HepG2 (cell line): ENCODE data around the gene STK36. TPM values are rescaled to one million over a fixed set of nuclear protein-coding genes. Genes with fewer than 3 reads are reported as not detected.

Source experiments
- ATAC-seq: fragments of 200-7000 bp; cut with Tn5 transposase; 3 replicates; pipeline ENCODE4 v1.9.1; 2020; ENCODE audit warnings: mild to moderate bottlenecking, moderate library complexity
- BruUV-seq: library from RNA; stranded (reverse); fragments of 400-500 nt; replicated peaks from 2 replicates; lab custom pipeline; 2021; lab: Mats Ljungman, UMichigan
- CTCF ChIA-PET: fragments of 300-600 bp; formaldehyde crosslinking; extraction: SDS; loops from one replicate; lab custom pipeline; 2021; ENCODE audit warnings: low total read pairs, inconsistent platforms, low intra/inter-chr PET ratio; lab: Yijun Ruan, JAX
- POLR2A ChIA-PET: fragments of 350-600 bp; sonication (Branson Sonifier 250); formaldehyde crosslinking; loops from one replicate; lab custom pipeline; 2020; ENCODE audit warnings: antibody characterized with exemption, inconsistent platforms; lab: Yijun Ruan, JAX
- DNase-seq: peaks from one replicate; pipeline ENCODE4 v3.0.0-alpha.2; 2015; ENCODE audit warnings: low spot score
- FAIRE-seq: peaks from 3 replicates; lab custom pipeline; 2011; peaks lifted over from hg19 to GRCh38; lab: Jason Lieb, UNC
- H2AFZ ChIP-seq: one replicate; pipeline ENCODE4 v1.6.1; 2011; ENCODE audit warnings: low read length, inconsistent platforms
- H3K27ac ChIP-seq: fragments of 300-600 bp; 3 replicates; pipeline ENCODE4 v1.8.0; 2011; ENCODE audit warnings: mixed run types, mild to moderate bottlenecking, mixed read lengths, low read length, inconsistent platforms; ENCODE audit not compliant: insufficient read depth; ENCODE audit errors: extremely low read length
- H3K27me3 ChIP-seq, 2 experiments: fragments of 200-600 bp in 1 of 2; 2 replicates in 1 of 2; 3 replicates in 1 of 2; pipeline versions ENCODE4 v1.6.0 to v1.8.0; 2011; ENCODE audit warnings: low read length in 2 of 2, mild to moderate bottlenecking in 2 of 2, moderate library complexity in 2 of 2, inconsistent platforms in 1 of 2; ENCODE audit not compliant: insufficient read depth in 2 of 2, control insufficient read depth in 1 of 2
- H3K36me3 ChIP-seq, 2 experiments: fragments of 200-600 bp in 1 of 2; replicated peaks in 1 of 2; 2 replicates in 1 of 2; 3 replicates in 1 of 2; pipeline versions ENCODE4 v1.5.1 to v1.8.0; 2011; ENCODE audit warnings: low read length in 2 of 2, inconsistent platforms in 1 of 2; ENCODE audit not compliant: insufficient read depth in 2 of 2, control insufficient read depth in 1 of 2
- H3K4me1 ChIP-seq: 2 replicates; pipeline ENCODE4 v1.5.1; 2012; ENCODE audit warnings: low read length, inconsistent platforms; ENCODE audit not compliant: insufficient read depth
- H3K4me2 ChIP-seq: 2 replicates; pipeline ENCODE4 v1.6.0; 2011; ENCODE audit warnings: low read depth, low read length, inconsistent platforms
- H3K4me3 ChIP-seq, 3 experiments: fragments of 200-600 bp in 1 of 3; sonication (generic), shearing (Covaris generic) in 1 of 3; replicated peaks in 1 of 3; 2 replicates each; pipeline ENCODE4 v1.5.1; 2011 to 2016; ENCODE audit warnings: low read length in 3 of 3, inconsistent platforms in 2 of 3, low read depth in 2 of 3, mild to moderate bottlenecking in 2 of 3, control low read depth in 1 of 3, mixed read lengths in 1 of 3; ENCODE audit not compliant: insufficient read depth in 1 of 3
- H3K79me2 ChIP-seq: one replicate; pipeline ENCODE4 v1.6.1; 2011; ENCODE audit warnings: low read length, inconsistent platforms; ENCODE audit not compliant: insufficient read depth
- H3K9ac ChIP-seq: 2 replicates; pipeline ENCODE4 v1.6.0; 2011; ENCODE audit warnings: mild to moderate bottlenecking, low read depth, low read length, inconsistent platforms; ENCODE audit not compliant: insufficient read depth
- H3K9me3 ChIP-seq: 2 replicates; pipeline ENCODE4 v1.5.1; 2012; ENCODE audit warnings: mild to moderate bottlenecking, low read length
- H4K20me1 ChIP-seq: 2 replicates; pipeline ENCODE4 v1.6.0; 2011; ENCODE audit warnings: inconsistent platforms, mild to moderate bottlenecking, low read length, moderate library complexity; ENCODE audit not compliant: insufficient read depth
- CENPT ChIP-seq: sonication (generic); formaldehyde crosslinking; IDR thresholded peaks from 2 replicates; pipeline ENCODE4 v1.8.0; 2022; ENCODE audit warnings: low read depth, mild to moderate bottlenecking, moderate library complexity, missing genetic modification reagents
- EP300 ChIP-seq, 3 experiments: sonication (generic) in 1 of 3; formaldehyde crosslinking in 1 of 3; IDR thresholded peaks; 2 replicates each; pipeline versions ENCODE4 v1.5.1 to v1.6.1; 2011 to 2020; ENCODE audit warnings: low read depth in 2 of 3, low read length in 2 of 3, borderline replicate concordance in 1 of 3, improper control_type of control experiment in 1 of 3, mild to moderate bottlenecking in 1 of 3, missing genetic modification reagents in 1 of 3, moderate library complexity in 1 of 3
- NFIC ChIP-seq: IDR thresholded peaks from 2 replicates; pipeline ENCODE4 v1.6.1; 2012; ENCODE audit warnings: mild to moderate bottlenecking, low read length, inconsistent platforms
- POLR2AphosphoS5 ChIP-seq: IDR thresholded peaks from 2 replicates; pipeline ENCODE4 v1.6.1; 2012; ENCODE audit warnings: low read depth, low read length
- SIX4 ChIP-seq: sonication (generic); formaldehyde crosslinking; IDR thresholded peaks from 2 replicates; pipeline ENCODE4 v1.4.0; 2020; ENCODE audit warnings: missing genetic modification reagents
- TRAFD1 ChIP-seq: sonication (generic); formaldehyde crosslinking; IDR thresholded peaks from 2 replicates; pipeline ENCODE4 v1.5.1; 2020; ENCODE audit warnings: missing genetic modification reagents, mild to moderate bottlenecking, borderline replicate concordance
- ZBED4 ChIP-seq: sonication (generic); formaldehyde crosslinking; IDR thresholded peaks from 2 replicates; pipeline ENCODE4 v1.4.0; 2020; ENCODE audit warnings: missing genetic modification reagents, borderline replicate concordance
- ZNF557 ChIP-seq: sonication (generic); formaldehyde crosslinking; IDR thresholded peaks from 2 replicates; pipeline ENCODE4 v1.4.0; 2020; ENCODE audit warnings: missing genetic modification reagents
- ZNF773 ChIP-seq: sonication (generic); formaldehyde crosslinking; IDR thresholded peaks from 2 replicates; pipeline ENCODE4 v1.4.0; 2020; ENCODE audit warnings: missing genetic modification reagents, borderline replicate concordance
- ZNF776 ChIP-seq: sonication (generic); formaldehyde crosslinking; IDR thresholded peaks from 2 replicates; pipeline ENCODE4 v1.4.0; 2020; ENCODE audit warnings: mild to moderate bottlenecking, missing genetic modification reagents
- in situ Hi-C: cut with HindIII; loops from 2 replicates; pipeline ENCODE4 v1.10.0; 2017; ENCODE audit warnings: low pct_unique_long_range_greater_than_20kb; ENCODE audit not compliant: extremely low pct_ligation_motif_present
- intact Hi-C: fragments of 100-400 bp; cut with micrococcal nuclease; formaldehyde crosslinking; loops from one replicate; pipeline ENCODE4 v1.10.0; 2022; ENCODE audit not compliant: unreplicated experiment
- polyA plus RNA-seq, 8 experiments: library from polyadenylated mRNA; depleted of rRNA in 3 of 8; stranded (reverse) in 7 of 8; unstranded in 1 of 8; fragments of >200 nt; fragmentation: Illumina TruSeq in 4 of 8; extraction: Trizol in 4 of 8; gene quantifications; 2 replicates each; pipeline versions ENCODE4 v1.2.1 to v1.2.3, GENCODE V29; 2011 to 2016; ENCODE audit warnings: low read depth in 4 of 8, missing spikeins in 1 of 8, mixed read lengths in 1 of 8; ENCODE audit not compliant: insufficient read depth in 1 of 8
- total RNA-seq, 5 experiments: library from RNA; depleted of rRNA; stranded (reverse); fragments of >200 nt; fragmentation: Illumina TruSeq; extraction: Trizol; gene quantifications; 2 replicates each; pipeline ENCODE4 v1.2.3, GENCODE V29; 2016; ENCODE audit warnings: low read depth in 1 of 5
- TF ChIP-seq, protein P1 (sequence below): sonication (generic); formaldehyde crosslinking; IDR thresholded peaks from 2 replicates; pipeline ENCODE4 v1.5.0; 2020; ENCODE audit warnings: missing genetic modification reagents, mild to moderate bottlenecking, borderline replicate concordance
- TF ChIP-seq, protein P2 (sequence below): sonication (generic); formaldehyde crosslinking; IDR thresholded peaks from 2 replicates; pipeline ENCODE4 v1.4.0; 2020; ENCODE audit warnings: missing genetic modification reagents

STK36 gene
- total and polyA plus RNA-seq, 2 of the 13 experiments (the other 11 are each of a cell fraction or from before 2014, with no cell fraction given): 45.9 to 83.5 TPM

GRCh38 chr2:218691234-218691633 is 19.3 kb downstream of the STK36 start:
- ATAC-seq: no peak
- TF ChIP-seq ZNF773 (CRISPR knock-in tag) (no peak), ZNF557 (CRISPR knock-in tag) (no peak), SIX4 (CRISPR knock-in tag) (no peak), ZNF776 (CRISPR knock-in tag) (no peak), EP300 (IDR thresholded peaks at IDR 0.05; ENCODE audit: low read depth in 2 of 2, low read length in 2 of 2) (no peak), EP300 (CRISPR knock-in tag; IDR thresholded peaks at IDR 0.05; ENCODE audit: borderline replicate concordance) (no peak), POLR2AphosphoS5 (no peak), ZBED4 (no peak), TRAFD1 (CRISPR knock-in tag) (no peak), NFIC (no peak), CENPT (no peak)
- TF ChIP-seq, protein P1, sequence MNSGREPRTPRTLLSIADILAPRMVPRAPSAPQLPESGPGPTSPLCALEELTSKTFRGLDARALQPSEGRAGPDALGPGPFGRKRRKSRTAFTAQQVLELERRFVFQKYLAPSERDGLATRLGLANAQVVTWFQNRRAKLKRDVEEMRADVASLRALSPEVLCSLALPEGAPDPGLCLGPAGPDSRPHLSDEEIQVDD (CRISPR knock-in tag): no peak
- TF ChIP-seq, protein P2, sequence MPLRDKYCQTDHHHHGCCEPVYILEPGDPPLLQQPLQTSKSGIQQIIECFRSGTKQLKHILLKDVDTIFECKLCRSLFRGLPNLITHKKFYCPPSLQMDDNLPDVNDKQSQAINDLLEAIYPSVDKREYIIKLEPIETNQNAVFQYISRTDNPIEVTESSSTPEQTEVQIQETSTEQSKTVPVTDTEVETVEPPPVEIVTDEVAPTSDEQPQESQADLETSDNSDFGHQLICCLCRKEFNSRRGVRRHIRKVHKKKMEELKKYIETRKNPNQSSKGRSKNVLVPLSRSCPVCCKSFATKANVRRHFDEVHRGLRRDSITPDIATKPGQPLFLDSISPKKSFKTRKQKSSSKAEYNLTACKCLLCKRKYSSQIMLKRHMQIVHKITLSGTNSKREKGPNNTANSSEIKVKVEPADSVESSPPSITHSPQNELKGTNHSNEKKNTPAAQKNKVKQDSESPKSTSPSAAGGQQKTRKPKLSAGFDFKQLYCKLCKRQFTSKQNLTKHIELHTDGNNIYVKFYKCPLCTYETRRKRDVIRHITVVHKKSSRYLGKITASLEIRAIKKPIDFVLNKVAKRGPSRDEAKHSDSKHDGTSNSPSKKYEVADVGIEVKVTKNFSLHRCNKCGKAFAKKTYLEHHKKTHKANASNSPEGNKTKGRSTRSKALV (CRISPR knock-in tag): no peak
- Histone ChIP-seq H2AFZ (no peak overlapping the region), H3K79me2 (no peaks in the 10 kb centered on the region), H3K4me2 (no peak overlapping the region), H3K4me3 (no peak overlapping the region), H3K4me1 (peaks cover 17% of the 10 kb centered on the region), H3K27ac (no peak overlapping the region), H3K9ac (no peak overlapping the region), H3K9me3 (no peaks in the 10 kb centered on the region), H3K27me3 (no peaks in the 10 kb centered on the region), H3K36me3 (peaks cover 16 to 52% of the 10 kb centered on the region in 2 experiments), H4K20me1 (no peaks in the 10 kb centered on the region)
- POLR2A ChIA-PET: no interaction called here
- CTCF ChIA-PET: no interaction called here
- BruUV-seq: no TSS peak
- intact Hi-C loops: no loop called here
- in situ Hi-C loops: no loop called here
- no peak for FAIRE-seq
- no peak for DNase-seq
